K562 (cell line): ENCODE data around the gene HNRNPH3. TPM values are rescaled to one million over a fixed set of nuclear protein-coding genes. Genes with fewer than 3 reads are reported as not detected.

ENCODE experiments used
- ATAC-seq: fragments of 200-7000 bp; cut with Tn5 transposase; 3 replicates; pipeline ENCODE4 v1.9.1; 2020; ENCODE audit warnings: moderate library complexity
- BruUV-seq: library from RNA; stranded (reverse); fragments of 400-500 nt; replicated peaks from 2 replicates; lab custom pipeline; 2021; lab: Mats Ljungman, UMichigan
- CTCF ChIA-PET: fragments of 300-600 bp; formaldehyde crosslinking; extraction: SDS; loops from one replicate; lab custom pipeline; 2021; ENCODE audit warnings: low intra/inter-chr PET ratio; lab: Yijun Ruan, JAX
- POLR2A ChIA-PET: fragments of 300-600, 350-650 bp; sonication (Branson Sonifier 250); formaldehyde crosslinking; extraction: SDS; loops from one replicate; lab custom pipeline; 2021; ENCODE audit warnings: antibody characterized with exemption, inconsistent platforms; lab: Yijun Ruan, JAX
- DNase-seq, 4 experiments: peaks; one replicate each; pipeline versions ENCODE4 v3.0.0 to v3.0.0-alpha.2; 2011 to 2018; ENCODE audit warnings: low spot score in 3 of 4, mixed read lengths in 3 of 4; ENCODE audit errors: extremely low read depth in 1 of 4
- FAIRE-seq: peaks from 2 replicates; lab custom pipeline; 2011; peaks lifted over from hg19 to GRCh38; lab: Jason Lieb, UNC
- H2AFZ ChIP-seq: 2 replicates; pipeline ENCODE4 v1.6.0; 2011; ENCODE audit warnings: low read depth, low read length, control low read depth, inconsistent platforms
- H3K27ac ChIP-seq: fragments of 200-600 bp; 3 replicates; pipeline ENCODE4 v1.8.0; 2011; ENCODE audit warnings: low read depth, mild to moderate bottlenecking, control low read depth, inconsistent platforms, low read length, moderate library complexity, mixed read lengths; ENCODE audit errors: extremely low read depth
- H3K27me3 ChIP-seq, 2 experiments: fragments of 300-600 bp in 1 of 2; 2 replicates in 1 of 2; 3 replicates in 1 of 2; pipeline versions ENCODE4 v1.6.0 to v1.8.0; 2011; ENCODE audit warnings: inconsistent platforms in 2 of 2, low read length in 2 of 2, mild to moderate bottlenecking in 1 of 2, mixed read lengths in 1 of 2, moderate library complexity in 1 of 2; ENCODE audit not compliant: control insufficient read depth in 2 of 2, insufficient read depth in 2 of 2
- H3K36me3 ChIP-seq: fragments of 300-600 bp; 3 replicates; pipeline ENCODE4 v1.8.0; 2011; ENCODE audit warnings: mild to moderate bottlenecking, low read length, inconsistent platforms; ENCODE audit not compliant: control insufficient read depth, insufficient read depth
- H3K4me1 ChIP-seq, 2 experiments: fragments of 200-600 bp in 1 of 2; replicated peaks in 1 of 2; 2 replicates in 1 of 2; 3 replicates in 1 of 2; pipeline versions ENCODE4 v1.5.1 to v1.8.0; 2011; ENCODE audit warnings: inconsistent platforms in 2 of 2, low read length in 2 of 2, mild to moderate bottlenecking in 1 of 2, mixed read lengths in 1 of 2, moderate library complexity in 1 of 2; ENCODE audit not compliant: control insufficient read depth in 2 of 2, insufficient read depth in 2 of 2
- H3K4me2 ChIP-seq: 2 replicates; pipeline ENCODE4 v1.6.1; 2011; ENCODE audit warnings: low read length, control low read depth, inconsistent platforms, mixed read lengths; ENCODE audit not compliant: insufficient read depth
- H3K4me3 ChIP-seq: fragments of 200-600 bp; sonication (generic), shearing (Covaris generic); 2 replicates; pipeline ENCODE4 v1.5.1; 2016; ENCODE audit warnings: control low read depth, inconsistent platforms
- H3K79me2 ChIP-seq: fragments of 200-600 bp; 3 replicates; pipeline ENCODE4 v1.8.0; 2011; ENCODE audit warnings: low read length, inconsistent platforms; ENCODE audit not compliant: control insufficient read depth, insufficient read depth
- H3K9ac ChIP-seq, 2 experiments: 2 replicates each; pipeline versions ENCODE4 v1.6.0 to v1.6.1; 2011; ENCODE audit warnings: low read depth in 2 of 2, low read length in 2 of 2, control low read depth in 1 of 2, inconsistent platforms in 1 of 2, mild to moderate bottlenecking in 1 of 2, mixed read lengths in 1 of 2; ENCODE audit not compliant: insufficient read depth in 1 of 2
- H3K9me1 ChIP-seq: one replicate; pipeline ENCODE4 v1.6.0; 2011; ENCODE audit warnings: inconsistent platforms, mild to moderate bottlenecking, low read length, moderate library complexity; ENCODE audit not compliant: control insufficient read depth, insufficient read depth
- H3K9me3 ChIP-seq: replicated peaks from 2 replicates; pipeline ENCODE4 v1.5.1; 2011; ENCODE audit warnings: low read depth, low read length, inconsistent platforms; ENCODE audit not compliant: control insufficient read depth, insufficient read depth
- H4K20me1 ChIP-seq: replicated peaks from 2 replicates; pipeline ENCODE4 v1.6.1; 2011; ENCODE audit warnings: low read length, inconsistent platforms, mixed read lengths; ENCODE audit not compliant: control insufficient read depth, insufficient read depth
- ILF3 ChIP-seq: fragments of 450-650 bp; IDR thresholded peaks from 2 replicates; pipeline ENCODE4 v1.6.1; 2018; ENCODE audit warnings: antibody characterized with exemption, mild to moderate bottlenecking, moderate library complexity, borderline replicate concordance
- SETDB1 ChIP-seq: IDR thresholded peaks from one replicate; pipeline ENCODE4 v1.6.1; 2012; ENCODE audit warnings: low read length, control low read depth, inconsistent platforms
- ZFP36 ChIP-seq: fragments of 150-350 bp; IDR thresholded peaks from 2 replicates; pipeline ENCODE4 v1.6.1; 2018; ENCODE audit warnings: low read length, low read depth; ENCODE audit not compliant: partially characterized antibody
- WGBS: fragments of 100-300 bp; shearing (Covaris generic); methylation state at CpG from one replicate; pipeline ENCODE4 v1.1.6; 2016; ENCODE audit warnings: low coverage, mixed read lengths; ENCODE audit not compliant: insufficient coverage; ENCODE audit errors: missing lambda C conversion rate; 5-methylcytosine and 5-hydroxymethylcytosine counted together
- in situ Hi-C: fragments of 300-500 bp; cut with MboI; formaldehyde crosslinking; loops from 4 replicates; pipeline ENCODE4 v1.15.0; 2018; ENCODE audit warnings: inconsistent platforms, mixed read lengths
- intact Hi-C: fragments of 100-400 bp; cut with micrococcal nuclease; formaldehyde crosslinking; loops from 2 replicates; pipeline ENCODE4 v1.14.2; 2022
- polyA plus RNA-seq, 8 experiments: library from polyadenylated mRNA; depleted of rRNA in 4 of 8; stranded (reverse) in 5 of 8; unstranded in 3 of 8; fragments of >200 nt; fragmentation: Nextera tagmentation in 2 of 8; fragmentation: Illumina TruSeq in 1 of 8; extraction: Ambion mirVana in 2 of 8; extraction: Trizol in 1 of 8; gene quantifications; 2 replicates each; pipeline versions ENCODE4 v1.2.1 to v1.2.3, GENCODE V29; 2011 to 2014; ENCODE audit warnings: inconsistent platforms in 1 of 8, missing spikeins in 1 of 8
- total RNA-seq, 7 experiments: library from RNA; depleted of rRNA in 6 of 7; stranded (reverse); fragments of >200 nt in 6 of 7; fragmentation: Illumina TruSeq in 2 of 7; extraction: Trizol in 2 of 7; gene quantifications; 2 replicates each; pipeline versions ENCODE4 v1.2.1 to v1.2.3, GENCODE V29; 2011 to 2021; ENCODE audit warnings: low replicate concordance in 1 of 7
- TF ChIP-seq, protein P1 (sequence below), 2 experiments: fragments of 450-650 bp in 1 of 2; sonication (generic) in 1 of 2; formaldehyde crosslinking in 1 of 2; IDR thresholded peaks in 1 of 2; conservative IDR thresholded peaks in 1 of 2; 2 replicates each; pipeline versions ENCODE4 v1.6.1 to v1.8.1; 2016 to 2023; ENCODE audit warnings: mild to moderate bottlenecking in 2 of 2, moderate library complexity in 2 of 2, inconsistent platforms in 1 of 2, missing genetic modification reagents in 1 of 2

The HNRNPH3 gene
- total and polyA plus RNA-seq, 9 of the 15 experiments (the other 6 are each of a cell fraction or from before 2014, with no cell fraction given) = 52.8 to 562 (median 152) TPM

DNA sequence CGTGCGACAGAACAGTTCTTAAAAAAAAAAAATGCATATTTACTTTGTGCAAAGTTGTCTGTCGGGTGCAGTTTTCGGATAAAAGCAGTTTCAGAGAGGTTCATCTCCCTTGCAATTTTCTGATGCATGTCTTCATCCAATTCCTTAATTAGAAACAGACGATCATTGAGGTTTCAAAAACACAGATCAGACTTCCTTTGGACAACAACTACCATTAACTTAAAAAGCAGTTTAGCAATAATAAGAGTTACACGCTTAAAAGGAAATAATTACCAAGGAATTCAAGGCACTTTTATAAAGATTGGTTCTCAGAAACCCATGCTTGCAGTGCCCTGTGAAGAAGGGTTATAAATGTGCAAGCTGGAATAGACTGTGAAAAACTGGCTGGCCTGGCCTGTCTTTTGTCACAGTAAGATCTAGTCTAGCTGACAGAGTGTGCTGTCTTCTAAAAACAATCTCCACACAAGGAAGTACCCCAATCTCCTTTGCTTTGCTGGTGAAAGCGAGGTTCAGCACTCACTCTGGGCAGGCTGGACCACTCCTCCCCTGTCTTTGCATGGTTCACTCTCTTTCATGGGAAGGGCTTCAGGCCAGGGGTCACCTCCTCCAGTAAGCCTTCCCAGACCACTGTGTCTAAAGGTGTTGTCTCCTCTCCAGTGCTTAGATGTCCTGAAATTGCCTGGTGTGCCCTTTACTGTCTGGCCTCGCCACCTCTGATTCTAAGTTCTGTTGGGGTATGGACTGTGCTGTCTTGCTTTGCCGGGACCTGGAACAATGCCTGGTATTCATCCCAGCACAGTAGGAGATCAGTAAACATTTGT lies 34.8 kb upstream of the HNRNPH3 start:
- ChIA-PET CTCF (no interaction called here), POLR2A (no interaction called here)
- ATAC-seq = peak; percentile 33
- TF ChIP-seq ILF3 (no peak), ZFP36 (peak; percentile 69)
- FAIRE-seq = no peak
- Histone ChIP-seq H3K4me3 (no peak overlapping the region), H3K9me1 (no peaks in the 10 kb centered on the region), H3K36me3 (no peaks in the 10 kb centered on the region), H3K9me3 (no peaks in the 10 kb centered on the region), H2AFZ (no peak overlapping the region), H3K79me2 (no peaks in the 10 kb centered on the region), H3K4me2 (no peak overlapping the region), H3K9ac (no peak overlapping the region), H4K20me1 (no peaks in the 10 kb centered on the region), H3K27me3 (no peaks in the 10 kb centered on the region), H3K4me1 (no peaks in the 10 kb centered on the region), H3K27ac (no peak overlapping the region)
- DNase-seq = no peak
- BruUV-seq = no TSS peak
- WGBS = 25% methylated on average over 9 of the region's 9 CpGs
- in situ Hi-C loops (no loop called here), intact Hi-C loops (no loop called here)

DNA sequence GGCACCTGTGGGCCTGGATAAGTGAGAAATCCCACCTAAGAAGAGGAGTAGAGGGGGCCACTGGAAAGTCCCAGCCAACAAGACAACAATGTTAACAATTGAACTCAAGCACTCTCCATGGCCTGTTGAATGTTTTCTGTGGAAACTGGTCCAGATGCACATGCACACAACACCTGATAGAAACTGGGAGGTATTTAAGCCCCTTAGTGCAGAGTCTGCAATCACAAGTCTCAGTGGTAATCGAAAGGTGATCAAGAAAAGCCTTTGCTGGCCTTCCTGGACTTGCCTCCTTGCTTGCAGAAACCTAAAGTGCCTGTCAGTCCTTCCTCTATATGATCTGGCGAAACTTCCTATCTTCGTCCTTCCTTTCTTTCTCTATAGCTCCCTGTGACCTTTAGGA lies 30.6 kb upstream of the HNRNPH3 start:
- Histone ChIP-seq H4K20me1 (no peaks in the 10 kb centered on the region), H3K79me2 (no peaks in the 10 kb centered on the region), H3K9ac (no peak overlapping the region), H3K27me3 (no peaks in the 10 kb centered on the region), H3K9me1 (no peaks in the 10 kb centered on the region), H3K36me3 (no peaks in the 10 kb centered on the region), H2AFZ (no peak overlapping the region), H3K9me3 (no peaks in the 10 kb centered on the region), H3K27ac (no peak overlapping the region), H3K4me1 (no peaks in the 10 kb centered on the region), H3K4me3 (no peak overlapping the region), H3K4me2 (no peak overlapping the region)
- DNase-seq (no peak), ATAC-seq (no peak), FAIRE-seq (no peak)
- in situ Hi-C loops = loop anchor here (5.0 to 10.0 kb wide), 3 partner anchors 89 to 516 kb away; no protein-coding TSS in a partner anchor
- CTCF ChIA-PET = interaction anchor here (1.8 kb wide), 1 partner anchor 446 kb away, joined by 11 read pairs; no protein-coding TSS in a partner anchor
- no TSS peak for BruUV-seq
- POLR2A ChIA-PET = interaction anchor here (0.8 to 1.4 kb wide), 7 partner anchors 8 to 88 kb away, joined by 3 to 7 read pairs (median 3); no protein-coding TSS in a partner anchor
- intact Hi-C loops = loop anchor here (5.0 kb wide), 1 partner anchor 139 kb away; no protein-coding TSS in a partner anchor
- WGBS = 6% methylated on average over 3 of the region's 3 CpGs
- no peak for TF ChIP-seq SETDB1
- TF ChIP-seq, protein P1, sequence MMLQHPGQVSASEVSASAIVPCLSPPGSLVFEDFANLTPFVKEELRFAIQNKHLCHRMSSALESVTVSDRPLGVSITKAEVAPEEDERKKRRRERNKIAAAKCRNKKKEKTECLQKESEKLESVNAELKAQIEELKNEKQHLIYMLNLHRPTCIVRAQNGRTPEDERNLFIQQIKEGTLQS (IDR thresholded peaks at IDR 0.05) = no peak
- TF ChIP-seq, protein P1 (CRISPR knock-in tag; conservative IDR thresholded peaks at IDR 0.05) = no peak
